H9 (cell line): Measurements from ENCODE around the gene HOXD8. TPM values are rescaled to one million over a fixed set of nuclear protein-coding genes. Genes with fewer than 3 reads are reported as not detected.

ENCODE experiments used
- DNase-seq: peaks from one replicate; pipeline ENCODE4 v3.0.0-alpha.2; 2017
- H2AFZ ChIP-seq: one replicate; pipeline ENCODE4 v1.6.1; 2013; ENCODE audit warnings: mild to moderate bottlenecking, low read length, control low read depth, moderate library complexity
- H2AK5ac ChIP-seq: 2 replicates; pipeline ENCODE4 v1.6.1; 2013; ENCODE audit warnings: low read length, control low read depth, mixed read lengths; ENCODE audit not compliant: insufficient read length
- H2BK120ac ChIP-seq: one replicate; pipeline ENCODE4 v1.6.1; 2013; ENCODE audit warnings: low read depth, mild to moderate bottlenecking, low read length, control low read depth, inconsistent platforms; ENCODE audit not compliant: poor library complexity, severe bottlenecking
- H2BK12ac ChIP-seq: 2 replicates; pipeline ENCODE4 v1.6.1; 2013; ENCODE audit warnings: low read length, control low read depth, mixed read lengths, low read depth; ENCODE audit not compliant: insufficient read length
- H2BK15ac ChIP-seq: 2 replicates; pipeline ENCODE4 v1.6.1; 2013; ENCODE audit warnings: low read depth, low read length, control low read depth
- H2BK20ac ChIP-seq: one replicate; pipeline ENCODE4 v1.6.1; 2013; ENCODE audit warnings: low read depth, mild to moderate bottlenecking, low read length, control low read depth, inconsistent platforms; ENCODE audit not compliant: poor library complexity, severe bottlenecking
- H2BK5ac ChIP-seq: 2 replicates; pipeline ENCODE4 v1.6.1; 2013; ENCODE audit warnings: low read length, control low read depth, mixed read lengths; ENCODE audit not compliant: insufficient read length
- H3K14ac ChIP-seq: 2 replicates; pipeline ENCODE4 v1.6.1; 2013; ENCODE audit warnings: low read length, control low read depth; ENCODE audit not compliant: insufficient read depth
- H3K18ac ChIP-seq: 2 replicates; pipeline ENCODE4 v1.6.1; 2013; ENCODE audit warnings: low read depth, mild to moderate bottlenecking, mixed read lengths, low read length, control low read depth; ENCODE audit not compliant: insufficient read length
- H3K23ac ChIP-seq: 2 replicates; pipeline ENCODE4 v1.6.1; 2013; ENCODE audit warnings: low read length, control low read depth, mixed read lengths, low read depth; ENCODE audit not compliant: insufficient read length
- H3K23me2 ChIP-seq: 2 replicates; pipeline ENCODE4 v1.6.1; 2013; ENCODE audit warnings: low read depth, mild to moderate bottlenecking, mixed read lengths, low read length, control low read depth; ENCODE audit not compliant: insufficient read length, poor library complexity, severe bottlenecking
- H3K27ac ChIP-seq: 2 replicates; pipeline ENCODE4 v1.5.1; 2013; ENCODE audit warnings: low read length, control low read depth, mixed read lengths, low read depth; ENCODE audit not compliant: insufficient read length
- H3K27me3 ChIP-seq: 2 replicates; pipeline ENCODE4 v1.6.1; 2013; ENCODE audit warnings: low read length, control low read depth, inconsistent platforms; ENCODE audit not compliant: insufficient read depth
- H3K4ac ChIP-seq: 2 replicates; pipeline ENCODE4 v1.6.1; 2013; ENCODE audit warnings: low read depth, mild to moderate bottlenecking, control low read depth, inconsistent platforms, low read length, moderate library complexity
- H3K4me1 ChIP-seq: 2 replicates; pipeline ENCODE4 v1.6.1; 2013; ENCODE audit warnings: low read length, control low read depth, inconsistent platforms; ENCODE audit not compliant: insufficient read depth
- H3K4me2 ChIP-seq: 2 replicates; pipeline ENCODE4 v1.6.1; 2013; ENCODE audit warnings: low read length, control low read depth, mixed read lengths; ENCODE audit not compliant: insufficient read length, insufficient read depth
- H3K56ac ChIP-seq: 2 replicates; pipeline ENCODE4 v1.6.1; 2013; ENCODE audit warnings: low read depth, mild to moderate bottlenecking, mixed read lengths, low read length, control low read depth; ENCODE audit not compliant: insufficient read length
- H3K79me1 ChIP-seq: 2 replicates; pipeline ENCODE4 v1.6.1; 2013; ENCODE audit warnings: low read depth, mild to moderate bottlenecking, moderate library complexity, low read length, control low read depth, inconsistent platforms; ENCODE audit not compliant: insufficient read depth, poor library complexity, severe bottlenecking
- H3K79me2 ChIP-seq: 2 replicates; pipeline ENCODE4 v1.6.1; 2013; ENCODE audit warnings: low read length, control low read depth, inconsistent platforms; ENCODE audit not compliant: insufficient read depth
- H3K9ac ChIP-seq: 2 replicates; pipeline ENCODE4 v1.6.1; 2013; ENCODE audit warnings: low read length, control low read depth, mixed read lengths; ENCODE audit not compliant: insufficient read length; ENCODE audit errors: extremely low read depth
- H3K9me3 ChIP-seq: one replicate; pipeline ENCODE4 v1.6.1; 2013; ENCODE audit warnings: low read depth, low read length, inconsistent platforms; ENCODE audit not compliant: control insufficient read depth
- H3T11ph ChIP-seq: one replicate; pipeline ENCODE4 v1.6.1; 2013; ENCODE audit warnings: mild to moderate bottlenecking, low read length, control low read depth, inconsistent platforms
- H4K20me1 ChIP-seq: one replicate; pipeline ENCODE4 v1.6.1; 2013; ENCODE audit not compliant: control insufficient read depth, insufficient read length, insufficient read depth
- H4K5ac ChIP-seq: 2 replicates; pipeline ENCODE4 v1.6.1; 2013; ENCODE audit warnings: low read depth, mild to moderate bottlenecking, mixed read lengths, low read length, control low read depth; ENCODE audit not compliant: insufficient read length
- H4K8ac ChIP-seq: replicated peaks from 2 replicates; pipeline ENCODE4 v1.6.1; 2013; ENCODE audit warnings: low read length, control low read depth, mixed read lengths, low read depth; ENCODE audit not compliant: insufficient read length
- H4K91ac ChIP-seq: 2 replicates; pipeline ENCODE4 v1.6.1; 2013; ENCODE audit warnings: low read depth, mild to moderate bottlenecking, moderate library complexity, mixed read lengths, low read length, control low read depth; ENCODE audit not compliant: insufficient read length
- H3K27ac Mint-ChIP-seq, 3 experiments: 2 replicates in 2 of 3; 3 replicates in 1 of 3; pipeline ENCODE4 v1.8.0; 2020 to 2021; ENCODE audit warnings: mixed read lengths in 3 of 3, mild to moderate bottlenecking in 1 of 3, moderate library complexity in 1 of 3
- H3K27me3 Mint-ChIP-seq: 2 replicates; pipeline ENCODE4 v1.8.0; 2021; ENCODE audit warnings: low read depth, mild to moderate bottlenecking, moderate library complexity, mixed read lengths
- H3K36me3 Mint-ChIP-seq, 3 experiments: 2 replicates in 2 of 3; 3 replicates in 1 of 3; pipeline ENCODE4 v1.8.0; 2020 to 2021; ENCODE audit warnings: low read depth in 3 of 3, mixed read lengths in 3 of 3; ENCODE audit not compliant: insufficient read depth in 1 of 3
- H3K4me1 Mint-ChIP-seq, 2 experiments: 2 replicates each; pipeline ENCODE4 v1.8.0; 2020; ENCODE audit warnings: mixed read lengths in 2 of 2
- H3K4me3 Mint-ChIP-seq, 2 experiments: 2 replicates in 1 of 2; 3 replicates in 1 of 2; pipeline ENCODE4 v1.8.0; 2020 to 2021; ENCODE audit warnings: mild to moderate bottlenecking in 2 of 2, mixed read lengths in 2 of 2, moderate library complexity in 1 of 2
- H3K9me3 Mint-ChIP-seq, 2 experiments: 2 replicates in 1 of 2; 3 replicates in 1 of 2; pipeline ENCODE4 v1.8.0; 2020; ENCODE audit warnings: mild to moderate bottlenecking in 2 of 2, mixed read lengths in 2 of 2, moderate library complexity in 1 of 2
- CTCF ChIP-seq: fragments of 200-600 bp; sonication (generic); conservative IDR thresholded peaks from 3 replicates; pipeline ENCODE4 v1.8.0; 2021; ENCODE audit warnings: antibody characterized with exemption, mild to moderate bottlenecking
- WGBS: extraction: QIAGEN DNeasy Blood & Tissue Kit; methylation state at CpG from one replicate; pipeline ENCODE4 v1.1.7; 2013; ENCODE audit warnings: missing lambda C conversion rate, low lambda C conversion rate, mixed read lengths; ENCODE audit not compliant: insufficient read length; ENCODE audit errors: extremely low coverage; 5-methylcytosine and 5-hydroxymethylcytosine counted together
- total RNA-seq: library from RNA; stranded (reverse); gene quantifications from 2 replicates; pipeline ENCODE4 v1.2.1, GENCODE V29; 2021

Gene HOXD8
- total RNA-seq, 1 experiment from 2014 or later = not detected

- Mint-ChIP-seq H3K36me3 (no peaks in the 10 kb centered on the region; a peak in 2 of 7 replicates), H3K9me3 (peaks cover 0 to 17% of the 10 kb centered on the region in 2 experiments; a peak in 4 of 5 replicates), H3K27ac (no peak overlapping the region), H3K27me3 (peaks cover 99% of the 10 kb centered on the region), H3K4me1 (peaks cover 12 to 22% of the 10 kb centered on the region in 2 experiments), H3K4me3 (peak overlapping the region in 1 of 2 experiments; percentile 44; a peak in 1 of 5 replicates)
- no peaks in the 10 kb centered on the region for H3K4me1 ChIP-seq
- no peaks in the 10 kb centered on the region for H3K79me2 ChIP-seq
- no peak overlapping the region for H2AFZ ChIP-seq
- no peak overlapping the region for H2BK15ac ChIP-seq
- no peak overlapping the region for H3K14ac ChIP-seq
- H3K9me3 ChIP-seq = no peaks in the 10 kb centered on the region
- no peak overlapping the region for H2BK5ac ChIP-seq
- H3K23me2 ChIP-seq = no peaks in the 10 kb centered on the region
- H3T11ph ChIP-seq = no peak overlapping the region
- H4K20me1 ChIP-seq = no peaks in the 10 kb centered on the region
- no peak overlapping the region for H2BK12ac ChIP-seq
- H3K18ac ChIP-seq = no peak overlapping the region
- DNase-seq = peak; percentile 23
- TF ChIP-seq CTCF = no peak
- H3K79me1 ChIP-seq = no peaks in the 10 kb centered on the region
- H2BK20ac ChIP-seq = no peak overlapping the region
- no peak overlapping the region for H3K27ac ChIP-seq
- H3K56ac ChIP-seq = no peak overlapping the region
- no peak overlapping the region for H4K8ac ChIP-seq
- H3K4me2 ChIP-seq = no peak overlapping the region
- no peak overlapping the region for H3K23ac ChIP-seq
- H3K9ac ChIP-seq = no peak overlapping the region
- H3K4ac ChIP-seq = no peak overlapping the region
- H2BK120ac ChIP-seq = no peak overlapping the region
- no CpG with 5 or more reads among the region's 34 CpGs for WGBS
- no peak overlapping the region for H4K5ac ChIP-seq
- no peak overlapping the region for H2AK5ac ChIP-seq
- H4K91ac ChIP-seq = no peak overlapping the region
- peaks cover 97% of the 10 kb centered on the region for H3K27me3 ChIP-seq
Observed at GRCh38 chr2:176124110-176124946, 5.2 kb upstream of the HOXD8 start.
